HG02610 (cell line): ENCODE data around the gene SEPTIN6.

Experiments used
- ATAC-seq: cut with Tn5 transposase; IDR thresholded peaks from one replicate; pipeline ENCODE4 v1.9.1; 2021; ENCODE audit warnings: mild to moderate bottlenecking, moderate library complexity; ENCODE audit not compliant: unreplicated experiment

SEPTIN6 gene

GRCh38 chrX:119693040-119693995, at the start of gene SEPTIN6:
Gene SEPTIN6 (minus strand): TSS chrX:119693168. CDS start chrX:119693105, 63 bp downstream.
- ATAC-seq = peak; percentile 62

GRCh38 chrX:119738742-119739141, 45.8 kb upstream of the SEPTIN6 start:
- no peak for ATAC-seq

GRCh38 chrX:119736206-119736764, 43.3 kb upstream of the SEPTIN6 start:
- no peak for ATAC-seq

- no peak for ATAC-seq
Measured at GRCh38 chrX:119735467-119735866, 42.5 kb upstream of the SEPTIN6 start.

GRCh38 chrX:119734897-119735339, 42.0 kb upstream of the SEPTIN6 start:
- no peak for ATAC-seq

- ATAC-seq = no peak
Measured at GRCh38 chrX:119729408-119730201, 36.6 kb upstream of the SEPTIN6 start.

- no peak for ATAC-seq
Measured at GRCh38 chrX:119728487-119728886, 35.5 kb upstream of the SEPTIN6 start.

GRCh38 chrX:119726900-119727555, 34.1 kb upstream of the SEPTIN6 start:
- no peak for ATAC-seq

- ATAC-seq = no peak
Measured at GRCh38 chrX:119721926-119722325, 29.0 kb upstream of the SEPTIN6 start.

- ATAC-seq = no peak
Measured at GRCh38 chrX:119721487-119721886, 28.5 kb upstream of the SEPTIN6 start.

- ATAC-seq = no peak
Measured at GRCh38 chrX:119709630-119710029, 16.7 kb upstream of the SEPTIN6 start.

GRCh38 chrX:119708936-119709335, 16.0 kb upstream of the SEPTIN6 start:
- ATAC-seq = no peak

GRCh38 chrX:119706616-119707015, 13.6 kb upstream of the SEPTIN6 start:
- peak; percentile 56 for ATAC-seq

GRCh38 chrX:119698845-119699244, 5.9 kb upstream of the SEPTIN6 start:
- no peak for ATAC-seq

- no peak for ATAC-seq
Measured at GRCh38 chrX:119696251-119696890, 3.4 kb upstream of the SEPTIN6 start.

- ATAC-seq = no peak
Measured at GRCh38 chrX:119695535-119696050, 2.6 kb upstream of the SEPTIN6 start.

GRCh38 chrX:119694601-119695534, 1.9 kb upstream of the SEPTIN6 start:
- ATAC-seq = no peak

- ATAC-seq = no peak
Measured at GRCh38 chrX:119693996-119694451, 1.1 kb upstream of the SEPTIN6 start.
